Activated CD4-positive, alpha-beta T cell treated with anti-CD3 and anti-CD28 coated beads, Interleukin-2, amount 50 U/mL, for 1 hour (primary cell): Measurements from ENCODE around the gene LRRC23.
"Not testable (repeated sequence)": the region's sequence is repeated elsewhere in the genome, so short reads cannot be mapped to it uniquely, and the experiment has no call there.

Experiments
- DNase-seq: peaks from one replicate; pipeline ENCODE4 v3.0.0-alpha.2; 2020

The LRRC23 gene

GRCh38 chr12:6873094-6874014 is 31.3 kb upstream of the LRRC23 start, which contains the start of gene SPSB2:
Gene SPSB2 (minus strand): TSS chr12:6873303. CDS start chr12:6872901, 402 bp downstream.
- peak; percentile 99 for DNase-seq

GRCh38 chr12:6874015-6874368 is 30.6 kb upstream of the LRRC23 start:
- DNase-seq, result not testable (repeated sequence)

- DNase-seq, result not testable (repeated sequence)
These were observed 24.8 kb upstream of the LRRC23 start for GRCh38 chr12:6879824-6880223.

- no peak for DNase-seq
These were observed 21.4 kb upstream of the LRRC23 start for GRCh38 chr12:6883252-6883651.

- no peak for DNase-seq
These were observed 20.9 kb upstream of the LRRC23 start for GRCh38 chr12:6883683-6884082.

- no peak for DNase-seq
These were observed 20.1 kb upstream of the LRRC23 start for GRCh38 chr12:6884539-6884938.

GRCh38 chr12:6886206-6886999 is 18.2 kb upstream of the LRRC23 start:
- not testable (repeated sequence) for DNase-seq

- no peak for DNase-seq
These were observed 17.2 kb upstream of the LRRC23 start for GRCh38 chr12:6887460-6887859.

- no peak for DNase-seq
These were observed 16.3 kb upstream of the LRRC23 start for GRCh38 chr12:6888360-6888759.

- DNase-seq, result not testable (repeated sequence)
These were observed 15.8 kb upstream of the LRRC23 start for GRCh38 chr12:6888794-6889193.

- not testable (repeated sequence) for DNase-seq
These were observed 14.6 kb upstream of the LRRC23 start for GRCh38 chr12:6889775-6890573.

GRCh38 chr12:6890789-6891645 is 13.6 kb upstream of the LRRC23 start:
- DNase-seq, result peak; percentile 99

- DNase-seq, result no peak
These were observed 13.0 kb upstream of the LRRC23 start for GRCh38 chr12:6891646-6892001.

- not testable (repeated sequence) for DNase-seq
These were observed 11.9 kb upstream of the LRRC23 start for GRCh38 chr12:6892683-6893082.

- no peak for DNase-seq
These were observed 10.3 kb upstream of the LRRC23 start for GRCh38 chr12:6894321-6894720.

- DNase-seq, result no peak
These were observed 7.7 kb upstream of the LRRC23 start for GRCh38 chr12:6896846-6897435.

- no peak for DNase-seq
These were observed 5.2 kb upstream of the LRRC23 start for GRCh38 chr12:6899427-6899826.

GRCh38 chr12:6899837-6900519 is 4.6 kb upstream of the LRRC23 start:
- no peak for DNase-seq

GRCh38 chr12:6902448-6902847 is 2.2 kb upstream of the LRRC23 start:
- DNase-seq, result no peak

GRCh38 chr12:6903722-6904121 is 900 bp upstream of the LRRC23 start:
- DNase-seq, result no peak
